NCI-H82 (cell line): ENCODE data around the gene CCDC33.
A peak's percentile ranks its signal among the peaks of the same experiment; 100 is the strongest.

Experiments used
- DNase-seq: peaks from one replicate; lab custom pipeline; 2025; lab: John Stamatoyannopoulos, UW

Gene CCDC33

DNA sequence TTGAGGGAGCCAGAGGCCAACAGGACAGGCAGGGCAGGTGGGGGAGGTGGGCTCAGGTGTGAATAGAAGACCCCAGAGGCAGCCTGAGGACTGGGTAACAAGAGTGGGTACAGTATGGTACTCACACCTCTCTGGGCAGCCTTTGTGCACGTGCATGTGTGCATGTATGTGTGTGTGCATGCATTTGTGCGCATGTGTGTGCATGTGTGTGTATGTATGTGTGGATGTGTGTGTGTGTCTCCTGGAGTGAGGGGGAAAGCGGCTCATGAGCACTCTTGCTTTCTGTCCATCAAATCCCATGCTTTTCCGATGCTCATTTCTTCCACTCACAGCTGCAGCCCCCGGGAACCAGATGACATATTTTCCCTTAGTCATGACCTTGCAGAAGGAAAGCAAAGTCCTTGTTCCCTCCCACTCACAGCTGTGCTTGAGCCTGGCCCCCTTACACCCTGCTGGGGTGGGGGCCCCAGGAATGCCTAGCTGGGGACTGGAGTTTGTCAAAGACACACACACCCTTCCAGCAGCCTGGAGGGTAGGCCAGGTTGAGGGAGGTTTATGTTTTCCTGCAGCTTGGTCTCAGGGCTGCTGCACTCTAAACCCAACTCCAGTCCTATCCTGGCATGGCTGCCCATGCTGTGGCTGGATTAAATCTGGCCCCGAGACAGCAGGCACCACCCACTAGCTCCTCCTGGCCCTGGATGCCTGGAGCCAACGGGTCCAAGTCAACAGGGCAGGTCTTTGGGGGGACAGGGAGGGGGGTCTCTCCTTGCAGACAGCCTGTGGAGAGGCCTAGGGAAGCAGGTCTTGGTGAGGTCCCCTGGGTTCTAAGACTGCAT, 22.5 kb downstream of the CCDC33 start:
- DNase-seq, result no peak

DNA sequence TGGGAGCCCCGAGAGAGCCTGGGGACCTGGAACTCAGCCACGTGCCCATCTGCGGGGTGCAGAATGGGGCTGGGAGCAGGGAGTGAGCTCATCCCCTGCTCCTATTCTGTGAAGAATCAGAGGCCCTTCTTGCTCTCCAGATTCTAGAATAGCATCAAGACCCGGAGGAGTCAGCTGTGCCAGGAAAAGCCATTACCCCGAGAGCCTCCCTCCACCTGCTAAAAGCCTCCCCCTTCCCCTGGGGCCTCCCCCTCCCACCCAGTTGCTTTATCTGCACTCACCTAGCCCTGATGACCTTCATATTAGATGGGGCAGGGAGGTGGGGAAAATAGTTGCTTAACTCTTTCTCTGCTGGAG, 23.1 kb downstream of the CCDC33 start:
- DNase-seq, result peak; percentile 28

DNA sequence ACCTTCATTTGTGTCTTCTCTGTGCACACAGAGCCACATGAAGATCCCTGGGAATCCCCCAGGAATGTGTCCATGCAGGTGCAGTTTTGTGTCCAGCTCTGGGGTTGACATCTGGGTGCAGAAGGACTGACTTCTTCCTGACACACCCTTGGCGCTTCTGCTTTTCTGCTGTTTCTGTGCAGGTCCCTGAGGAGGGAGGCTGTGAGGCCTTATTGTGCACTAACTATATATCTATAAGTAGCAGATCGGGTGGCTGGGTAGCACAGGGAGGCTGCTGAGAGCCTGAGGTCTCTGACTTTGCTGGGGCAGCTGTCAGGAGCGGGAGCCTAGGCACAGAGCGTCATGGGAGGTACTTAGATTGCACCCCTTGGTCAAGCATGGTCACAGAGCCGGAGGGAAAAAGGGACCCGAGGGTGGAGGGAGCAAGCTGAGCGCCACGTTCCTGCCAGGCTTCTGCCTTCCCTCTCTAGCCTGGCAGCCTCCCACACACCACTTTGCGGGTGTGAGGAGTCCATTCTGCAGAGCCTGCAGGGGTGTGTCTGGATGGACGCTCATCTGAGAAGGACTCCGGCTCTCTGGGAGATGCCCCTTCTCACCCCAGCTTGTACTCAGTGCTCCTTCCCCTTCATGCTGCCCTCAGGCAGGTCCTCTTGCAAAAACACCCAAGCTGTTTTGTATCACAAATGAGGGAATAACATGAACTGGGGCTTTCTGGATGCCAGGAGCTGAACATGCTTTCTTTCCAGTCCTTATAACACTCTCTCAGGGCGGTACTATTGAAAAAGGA, 23.9 kb downstream of the CCDC33 start:
- no peak for DNase-seq

DNA sequence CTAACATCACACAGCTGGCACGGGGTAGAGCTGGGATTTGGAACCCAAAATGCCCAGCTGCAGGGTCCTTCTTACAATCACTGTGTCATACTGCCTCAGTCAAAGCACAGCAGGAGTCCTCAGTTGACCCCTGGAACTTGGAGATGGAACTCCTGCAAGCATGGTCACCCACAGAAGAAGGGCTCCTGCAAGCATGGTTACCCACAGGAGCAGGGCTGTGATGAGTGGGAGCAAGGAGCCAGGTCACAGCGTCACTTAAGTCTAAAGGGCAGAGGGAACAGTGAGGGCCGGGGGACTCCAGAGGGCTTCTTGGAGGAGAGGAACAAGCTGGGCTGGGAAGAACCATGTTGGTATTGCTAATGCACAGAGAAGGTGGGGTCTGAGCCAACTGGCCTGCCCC, 24.9 kb downstream of the CCDC33 start:
- DNase-seq, result no peak

DNA sequence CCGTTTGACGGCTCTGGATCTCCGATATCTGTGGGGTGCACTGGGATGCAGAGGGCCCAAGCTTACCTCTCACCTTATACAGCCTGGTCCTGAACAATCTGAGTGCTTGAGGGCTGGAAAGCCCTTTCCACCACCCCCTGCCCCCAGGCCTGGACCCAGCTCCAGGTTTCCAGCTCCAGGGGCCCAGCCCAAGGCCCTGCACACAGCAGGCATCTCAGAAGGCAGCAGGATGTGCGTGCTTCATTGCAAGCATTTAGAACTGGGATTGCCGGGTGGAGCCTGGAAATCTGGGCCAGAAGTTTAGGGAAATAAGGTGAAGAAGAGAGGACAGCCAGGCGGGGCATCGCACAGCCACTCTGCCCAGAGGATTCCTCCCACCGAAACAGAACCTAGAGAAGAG, 25.6 kb downstream of the CCDC33 start:
- no peak for DNase-seq

DNA sequence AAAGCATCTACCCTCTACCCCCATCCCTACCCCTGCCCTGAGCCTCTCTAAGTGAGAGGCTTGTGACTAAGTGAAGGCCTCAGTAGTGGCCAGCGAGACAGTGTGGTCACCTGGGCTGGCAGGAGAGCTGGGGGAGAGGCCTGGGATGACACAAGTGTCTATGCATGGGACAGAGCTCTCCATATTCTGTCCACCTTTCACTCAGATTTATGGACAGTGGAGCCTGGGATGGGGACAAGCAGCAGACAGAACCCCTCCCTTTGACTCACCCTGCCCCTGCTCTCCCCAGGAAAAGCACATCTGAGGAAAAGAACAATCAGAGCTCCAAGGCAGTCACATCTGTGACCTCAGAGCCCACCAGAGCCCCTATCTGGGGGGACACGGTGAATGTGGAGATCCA, 26.0 kb downstream of the CCDC33 start:
- no peak for DNase-seq

DNA sequence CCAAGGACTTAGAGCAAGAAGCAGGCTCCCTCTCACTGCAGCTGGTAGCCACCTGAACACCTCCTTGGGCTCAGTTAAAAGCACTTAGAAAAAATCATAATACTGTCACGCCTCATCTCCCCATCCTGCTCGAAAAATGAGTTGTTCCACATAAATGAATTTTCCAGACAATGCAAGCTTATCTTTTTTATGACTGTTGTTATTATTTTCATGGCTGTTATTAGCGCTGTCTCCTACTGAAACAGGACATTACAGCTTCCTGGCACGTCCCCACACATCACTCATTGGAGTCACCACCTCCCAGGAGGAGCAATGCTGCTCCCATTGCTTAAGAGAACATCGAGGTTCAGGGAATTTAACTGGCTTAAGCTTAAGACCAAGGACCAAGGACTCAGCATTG, 26.5 kb downstream of the CCDC33 start:
- DNase-seq, result no peak

DNA sequence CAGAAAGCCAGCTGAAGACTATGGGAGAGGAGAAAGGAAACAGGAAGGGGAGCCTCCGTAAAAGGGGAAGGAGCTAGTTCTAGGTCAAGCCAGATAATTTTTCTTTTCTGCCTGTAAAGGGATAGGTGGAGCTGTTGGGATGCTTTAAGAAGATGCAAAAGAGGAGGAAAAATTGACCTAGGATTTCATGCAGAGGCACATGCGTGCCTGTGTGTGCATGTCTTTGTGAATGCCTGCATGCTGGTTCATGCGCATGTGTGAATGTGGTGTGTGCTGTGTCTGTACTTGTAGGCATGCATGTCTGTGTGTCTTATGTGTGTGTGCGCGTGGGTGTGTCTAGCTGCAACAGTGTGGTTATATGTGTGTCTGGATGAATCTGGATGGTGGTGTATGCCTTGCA, 27.3 kb downstream of the CCDC33 start:
- DNase-seq, result no peak

DNA sequence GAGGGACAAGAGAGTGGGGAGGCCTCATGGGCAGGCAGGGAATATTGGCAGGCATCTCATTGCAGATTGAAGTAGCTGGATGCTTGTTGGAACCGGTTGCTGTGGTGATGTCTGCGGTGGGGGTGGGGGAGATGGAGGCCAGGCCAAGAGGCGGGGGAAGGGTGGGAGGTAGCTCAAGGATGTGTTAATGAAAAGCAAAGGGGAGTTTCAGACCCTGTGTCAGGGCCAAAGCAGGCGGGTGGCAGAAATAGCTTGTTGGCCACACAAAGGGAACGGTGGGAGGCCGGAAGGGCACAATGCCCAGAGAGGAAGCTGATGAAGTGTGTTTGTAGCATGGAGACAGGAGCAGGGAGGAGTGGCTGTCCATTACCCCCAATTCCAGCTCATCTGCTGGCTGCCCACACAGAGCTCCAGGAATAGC, 28.0 kb downstream of the CCDC33 start:
- no peak for DNase-seq

DNA sequence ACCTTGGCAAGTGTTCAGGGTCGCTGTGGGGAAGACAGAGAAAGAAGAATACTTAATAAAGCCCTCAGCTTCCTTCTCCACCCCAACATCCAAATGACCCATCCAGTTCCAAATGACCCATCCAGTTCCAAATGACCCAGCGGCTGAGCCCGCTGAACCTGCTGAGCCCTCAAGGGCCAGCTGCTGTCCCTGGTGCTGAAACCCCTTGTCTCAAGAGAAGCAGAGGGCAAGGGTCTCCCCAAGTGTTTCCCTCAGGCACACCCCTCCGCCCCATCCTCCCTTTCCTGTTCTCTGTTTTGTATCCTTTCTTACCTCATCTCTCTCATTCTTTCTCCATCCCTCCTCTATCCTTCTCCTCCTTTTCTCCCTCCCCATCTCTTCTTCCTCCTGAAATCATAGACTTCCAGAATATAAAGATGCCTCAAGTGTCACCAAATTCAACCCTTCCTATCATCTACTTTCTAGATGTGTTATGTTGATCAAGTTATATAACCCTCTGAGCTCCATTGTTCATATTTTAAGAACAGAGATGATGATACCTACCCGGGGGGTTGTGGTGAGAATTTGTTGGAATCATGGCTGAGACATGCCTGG, 29.0 kb downstream of the CCDC33 start:
- no peak for DNase-seq

DNA sequence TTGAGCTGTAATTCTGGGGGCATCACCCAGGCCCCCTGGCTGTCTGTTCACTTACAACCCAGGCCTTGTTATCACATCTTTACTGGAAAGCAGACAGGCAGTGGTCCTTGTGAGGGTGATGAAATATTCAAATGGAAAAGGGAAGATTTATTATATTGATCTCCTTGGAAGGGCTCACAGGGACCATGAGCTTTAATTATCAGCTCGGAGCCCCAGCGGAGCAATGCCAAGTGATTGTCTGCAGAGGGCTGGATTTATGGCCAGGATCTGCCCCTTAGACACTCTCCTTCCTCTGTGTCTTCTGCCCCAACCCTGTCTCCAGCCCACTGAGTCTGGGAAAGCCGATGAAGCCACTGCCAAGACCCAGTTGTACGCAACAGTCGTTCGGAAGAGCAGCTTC, 31.9 kb downstream of the CCDC33 start:
- no peak for DNase-seq

DNA sequence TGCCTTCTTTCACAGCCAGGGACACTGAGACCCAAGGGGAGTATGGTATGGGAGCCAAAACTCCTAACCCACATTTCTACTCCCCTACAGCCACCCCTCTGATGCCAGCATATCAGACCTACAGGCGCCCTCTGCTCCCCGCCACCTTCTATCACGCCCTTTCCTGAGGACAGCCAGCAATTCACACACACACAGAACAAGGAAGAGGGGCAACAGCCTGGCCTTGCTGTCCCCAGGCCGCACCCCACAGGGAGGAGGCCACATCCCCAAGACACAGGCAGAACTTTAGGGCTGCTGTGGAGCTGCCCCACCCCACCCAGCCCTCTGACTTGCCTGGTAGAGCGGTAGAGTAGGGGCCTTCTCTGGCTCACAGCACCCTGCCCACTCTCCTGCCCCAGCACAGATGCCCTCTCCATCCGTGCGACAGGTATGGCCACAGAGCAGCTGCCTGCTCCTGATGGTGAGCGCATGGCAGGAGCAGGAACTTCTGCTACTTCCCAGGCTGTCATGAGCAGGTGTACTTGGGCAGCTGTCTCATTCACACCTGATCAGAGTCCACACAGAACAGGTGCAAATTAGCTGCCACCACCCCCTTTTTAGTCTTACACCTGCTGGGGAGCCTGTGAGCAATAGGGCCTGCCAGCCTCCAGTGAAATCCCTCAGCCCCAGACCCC, 33.4 kb downstream of the CCDC33 start:
- DNase-seq, result no peak

DNA sequence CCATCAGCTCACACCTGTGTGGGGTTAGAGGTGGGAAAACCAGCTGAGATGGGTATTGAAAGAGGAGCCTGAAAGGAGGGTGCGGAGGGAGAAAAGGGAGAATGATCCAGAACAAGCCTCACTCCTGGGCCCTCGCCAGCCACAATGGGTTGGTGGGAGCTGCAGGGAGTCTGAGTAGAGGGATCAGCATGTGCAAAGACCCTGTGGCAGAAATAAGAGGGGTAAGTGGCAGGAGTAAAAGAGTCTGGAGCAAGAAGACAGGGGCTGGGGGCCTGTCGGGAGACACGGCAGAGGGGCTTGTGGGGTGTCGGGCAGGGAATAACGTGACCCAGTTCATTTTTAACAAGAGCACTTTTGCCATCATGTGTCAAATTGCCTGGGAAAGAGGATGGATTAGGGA, 34.0 kb downstream of the CCDC33 start:
- no peak for DNase-seq

DNA sequence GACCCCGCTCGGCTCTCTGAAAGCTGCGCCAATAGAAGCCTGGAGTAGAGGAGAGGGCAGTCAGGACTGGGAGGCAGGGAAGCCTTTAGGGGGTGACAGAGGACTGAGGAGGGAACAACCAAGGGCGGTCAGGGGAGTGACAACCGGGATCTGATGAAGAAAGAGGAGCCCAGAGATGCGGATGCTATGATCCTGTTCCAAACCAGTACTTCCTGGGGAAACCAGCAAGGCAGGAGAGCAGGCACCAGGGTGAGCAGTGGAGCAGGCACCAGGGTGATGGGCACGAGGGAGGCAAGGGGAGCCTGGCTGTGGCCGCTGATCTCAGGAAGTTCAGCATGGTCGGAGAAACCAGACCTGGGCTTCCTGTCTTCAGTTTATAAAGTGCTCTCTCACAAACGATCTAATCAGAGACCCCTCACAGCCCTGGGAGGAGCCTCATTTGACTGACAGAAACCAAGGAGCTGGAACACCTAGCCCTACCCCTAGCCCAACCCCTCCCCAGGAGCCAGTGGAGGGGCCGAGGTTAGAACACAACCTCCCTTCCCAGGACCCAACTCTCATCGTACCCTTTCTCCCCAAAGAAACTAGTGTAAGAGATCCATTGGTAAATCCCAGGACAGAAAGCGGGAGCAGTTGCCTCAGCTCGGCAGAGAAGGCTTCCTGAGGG, 34.9 kb downstream of the CCDC33 start:
- DNase-seq, result no peak

DNA sequence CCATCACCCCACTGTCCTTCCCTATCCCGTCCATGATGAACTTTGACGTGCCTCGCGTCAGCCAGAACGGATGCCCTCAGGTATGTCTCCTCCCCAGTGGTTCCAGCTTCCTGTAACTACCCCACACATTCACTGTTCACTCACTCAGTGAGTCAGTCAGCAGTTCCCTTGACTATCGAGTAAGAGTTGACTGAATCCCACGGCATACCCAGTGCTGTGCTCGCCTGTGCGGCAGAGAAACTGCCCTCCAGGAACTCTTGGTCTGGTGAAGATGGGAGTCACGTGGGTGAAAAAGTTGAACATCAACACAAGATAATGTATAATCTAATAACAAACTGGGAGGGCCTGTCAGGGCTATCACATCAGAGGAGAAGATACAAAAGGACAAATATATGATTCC, 36.7 kb downstream of the CCDC33 start:
- no peak for DNase-seq

DNA sequence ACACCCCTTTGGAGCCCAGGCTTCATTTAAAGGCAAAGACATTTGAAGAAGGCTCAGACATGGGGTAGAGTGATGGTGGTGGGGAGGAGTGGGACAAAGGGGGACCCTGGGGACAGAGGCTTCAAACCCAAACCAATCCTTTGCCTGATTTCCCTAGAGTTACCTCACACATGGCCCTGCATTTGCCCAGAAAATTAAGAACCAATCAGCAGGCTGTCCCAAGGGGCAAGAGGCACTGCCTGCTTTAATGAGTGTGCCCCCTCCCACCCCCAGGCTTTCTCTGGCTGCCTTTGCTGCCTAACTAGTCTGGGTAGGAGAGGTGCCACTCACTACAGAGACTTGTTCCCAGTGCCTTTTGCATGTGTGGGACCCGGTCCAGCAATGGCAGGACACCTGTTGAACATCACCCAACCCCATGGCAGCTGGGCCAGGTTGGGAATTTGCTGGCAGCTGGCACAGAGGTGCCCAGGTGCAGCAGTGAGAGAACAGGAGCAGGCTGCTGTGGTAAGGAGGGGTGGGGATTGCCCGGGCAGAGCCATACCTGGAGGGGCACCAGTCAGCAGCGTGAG, 38.4 kb downstream of the CCDC33 start:
- DNase-seq, result no peak

DNA sequence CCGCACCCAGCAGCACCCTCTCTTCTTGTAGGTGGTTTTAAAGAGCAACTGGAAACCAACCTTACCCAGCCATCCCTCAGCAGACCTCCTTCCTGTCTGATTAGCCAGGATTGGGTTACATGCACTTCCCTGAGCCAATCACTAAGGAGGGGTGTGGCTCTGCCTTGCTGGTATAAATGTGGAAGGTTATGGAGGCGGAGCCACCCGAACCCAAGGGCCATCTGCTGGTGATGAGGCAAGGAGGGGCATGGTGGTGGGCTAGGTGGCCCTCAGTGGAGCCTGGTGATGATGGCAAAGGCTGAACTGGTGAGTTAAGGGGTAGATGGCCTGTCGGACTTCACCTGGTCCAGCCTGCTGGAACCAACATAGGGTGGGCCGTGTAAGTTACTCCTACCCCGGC, 39.8 kb downstream of the CCDC33 start:
- peak; percentile 84 for DNase-seq

DNA sequence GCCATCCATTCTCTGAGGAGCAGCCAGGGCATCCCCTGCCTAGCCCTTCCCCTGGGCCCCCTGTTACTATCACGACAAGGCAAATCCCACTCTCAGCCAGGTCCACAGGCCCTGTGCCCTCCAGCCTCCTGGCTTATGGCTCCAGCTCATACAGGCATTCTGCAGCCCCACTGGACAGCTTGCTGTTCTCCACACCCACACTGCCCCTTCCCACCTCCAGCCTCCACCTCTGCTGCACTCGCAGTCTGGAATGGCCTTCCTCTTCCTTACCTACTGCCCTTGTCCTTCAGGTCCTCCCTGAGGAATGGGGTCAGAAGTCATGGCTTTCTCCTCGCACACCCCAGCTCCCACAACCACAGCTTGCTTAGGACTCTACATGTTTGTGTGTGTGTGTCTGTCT, 40.4 kb downstream of the CCDC33 start:
- DNase-seq, result no peak

DNA sequence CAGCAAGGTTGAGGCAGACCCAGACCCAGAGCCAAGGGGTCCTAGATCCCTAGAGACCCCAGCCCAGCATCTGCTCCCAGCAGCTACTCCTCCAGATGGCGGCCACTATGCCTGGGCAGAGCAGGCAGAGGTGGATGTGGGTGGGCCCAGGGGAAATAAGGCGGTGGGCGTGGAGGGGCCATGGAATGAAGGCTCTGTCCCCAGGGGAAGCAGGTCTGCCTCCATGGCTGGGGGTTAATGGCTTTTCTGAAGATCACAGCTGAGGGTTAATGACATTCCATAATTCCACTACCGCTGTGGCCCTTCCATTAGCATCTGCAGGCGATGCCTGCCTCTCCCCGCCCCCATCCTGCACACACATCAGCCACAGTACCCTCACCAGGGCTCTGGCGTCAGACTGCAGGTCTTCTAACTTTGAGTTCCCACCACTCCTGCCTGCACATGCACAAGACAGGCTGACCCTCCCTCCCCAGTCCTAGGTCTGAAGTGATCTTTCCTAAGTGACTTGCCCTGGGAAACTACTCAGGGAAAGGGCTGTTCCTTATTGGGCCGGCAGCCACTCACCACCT, 41.2 kb downstream of the CCDC33 start:
- DNase-seq, result peak; percentile 34

DNA sequence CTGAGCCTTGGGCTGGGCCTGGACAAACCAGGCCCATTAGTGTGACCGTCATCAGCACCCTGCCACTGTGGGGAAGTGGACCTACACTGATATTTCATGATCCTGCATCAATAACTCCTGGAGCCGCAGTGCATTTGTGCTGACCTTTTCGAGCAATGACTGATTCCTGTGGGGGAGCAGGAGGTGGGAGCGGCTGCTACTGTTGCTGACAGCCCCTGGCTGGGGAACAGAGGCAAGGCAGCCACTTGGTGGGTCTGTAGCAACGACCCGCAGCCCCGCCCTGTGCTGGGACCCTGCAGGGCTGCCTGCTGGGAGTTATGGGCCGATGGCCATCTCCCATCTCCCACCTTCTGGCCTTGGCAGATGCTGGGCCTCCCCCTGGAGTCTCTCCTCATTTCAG, 42.1 kb downstream of the CCDC33 start:
- no peak for DNase-seq
